Measurements from ENCODE around the gene ADSL.

DNA sequence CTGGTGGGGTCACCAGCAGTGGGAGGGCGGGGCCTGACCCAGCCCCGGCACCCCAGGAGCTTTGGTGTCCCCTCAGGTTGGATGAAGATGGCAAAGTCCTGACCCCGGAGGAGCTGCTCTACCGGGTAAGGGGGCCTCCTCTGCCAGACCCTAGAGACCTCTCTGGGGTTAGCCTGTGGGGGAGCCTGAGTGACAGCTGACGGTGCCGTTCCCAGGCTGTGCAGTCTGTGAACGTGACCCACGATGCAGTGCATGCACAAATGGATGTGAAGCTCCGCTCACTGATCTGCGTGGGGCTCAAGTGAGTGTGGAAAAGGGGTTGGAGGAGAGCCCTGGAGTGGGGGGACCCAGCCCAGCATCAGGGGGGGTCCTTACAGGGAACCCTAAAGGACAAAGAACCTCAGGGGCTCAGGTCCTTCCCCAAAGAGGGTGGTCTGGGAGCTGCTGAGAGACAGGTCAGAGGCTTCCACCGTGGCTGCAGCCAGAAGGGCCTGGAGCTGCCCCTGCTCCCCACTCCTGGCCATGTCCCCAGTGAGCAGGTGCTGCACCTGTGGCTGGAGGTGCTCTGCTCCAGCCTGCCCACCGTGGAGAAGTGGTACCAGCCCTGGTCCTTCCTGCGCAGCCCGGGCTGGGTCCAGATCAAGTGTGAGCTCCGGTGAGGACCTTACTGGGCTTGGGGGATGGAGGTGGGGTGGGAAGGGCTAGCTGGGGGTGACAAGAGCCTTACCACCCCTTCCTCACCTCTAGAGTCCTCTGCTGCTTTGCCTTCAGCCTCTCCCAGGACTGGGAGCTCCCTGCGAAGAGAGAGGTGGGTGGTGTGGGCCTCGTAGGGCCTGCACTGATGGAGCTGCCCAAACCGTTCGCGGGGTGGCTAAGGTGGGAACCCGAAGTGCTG lies 62.7 kb downstream of the ADSL start:
- no peak for TF ChIP-seq POLR2A (IDR thresholded peaks at IDR 0.05)
- TF ChIP-seq, protein P1, sequence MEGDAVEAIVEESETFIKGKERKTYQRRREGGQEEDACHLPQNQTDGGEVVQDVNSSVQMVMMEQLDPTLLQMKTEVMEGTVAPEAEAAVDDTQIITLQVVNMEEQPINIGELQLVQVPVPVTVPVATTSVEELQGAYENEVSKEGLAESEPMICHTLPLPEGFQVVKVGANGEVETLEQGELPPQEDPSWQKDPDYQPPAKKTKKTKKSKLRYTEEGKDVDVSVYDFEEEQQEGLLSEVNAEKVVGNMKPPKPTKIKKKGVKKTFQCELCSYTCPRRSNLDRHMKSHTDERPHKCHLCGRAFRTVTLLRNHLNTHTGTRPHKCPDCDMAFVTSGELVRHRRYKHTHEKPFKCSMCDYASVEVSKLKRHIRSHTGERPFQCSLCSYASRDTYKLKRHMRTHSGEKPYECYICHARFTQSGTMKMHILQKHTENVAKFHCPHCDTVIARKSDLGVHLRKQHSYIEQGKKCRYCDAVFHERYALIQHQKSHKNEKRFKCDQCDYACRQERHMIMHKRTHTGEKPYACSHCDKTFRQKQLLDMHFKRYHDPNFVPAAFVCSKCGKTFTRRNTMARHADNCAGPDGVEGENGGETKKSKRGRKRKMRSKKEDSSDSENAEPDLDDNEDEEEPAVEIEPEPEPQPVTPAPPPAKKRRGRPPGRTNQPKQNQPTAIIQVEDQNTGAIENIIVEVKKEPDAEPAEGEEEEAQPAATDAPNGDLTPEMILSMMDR (IDR thresholded peaks at IDR 0.05): no peak
